Measurements from ENCODE around the gene VPS4A. TPM values are rescaled to one million over a fixed set of nuclear protein-coding genes. Genes with fewer than 3 reads are reported as not detected.

The VPS4A gene
- total and polyA plus RNA-seq, 7 experiments from 2014 or later: 29.7 to 53.7 (median 44.4) TPM

DNA sequence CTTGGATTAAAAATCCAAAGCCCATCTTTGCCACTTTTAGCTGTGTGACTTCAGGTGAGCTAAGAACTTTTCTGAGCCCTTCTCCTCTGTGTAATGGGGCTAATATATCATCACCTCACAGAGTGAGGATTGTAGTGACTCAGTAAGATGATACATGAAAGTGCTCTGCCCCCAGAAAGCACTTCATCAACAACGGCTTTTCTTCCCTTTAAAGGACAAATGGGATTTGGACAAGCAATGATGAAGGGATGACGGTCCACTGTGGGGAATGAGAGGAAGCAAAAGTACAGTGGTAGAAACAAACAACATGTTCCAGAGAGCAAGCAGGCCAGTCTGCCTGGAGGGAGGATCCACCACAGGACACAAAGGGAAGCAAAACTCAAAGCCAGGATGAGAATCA lies 54.8 kb downstream of the VPS4A start:
- DNase-seq (no peak), ATAC-seq (no peak)
- Histone ChIP-seq H3K27me3 (ENCODE audit: control insufficient read depth in 2 of 2, insufficient read depth in 2 of 2, low read length in 2 of 2) (no peaks in the 10 kb centered on the region), H3K27ac (ENCODE audit: low read depth, low read length) (no peak overlapping the region), H3K4me1 (ENCODE audit: control insufficient read depth in 2 of 2, insufficient read depth in 2 of 2, low read length in 2 of 2) (no peaks in the 10 kb centered on the region), H3K36me3 (ENCODE audit: control insufficient read depth in 2 of 3, insufficient read depth in 3 of 3, low read length in 3 of 3) (peaks cover 8 to 77% (median 20%) of the 10 kb centered on the region in 3 experiments), H3K9me3 (ENCODE audit: control insufficient read depth in 2 of 3, low read length in 3 of 3) (no peaks in the 10 kb centered on the region), H3K4me3 (ENCODE audit: low read length) (no peak overlapping the region)
- ChIA-PET CTCF (no interaction called here), POLR2A (interaction anchor here (1.1 kb wide), 1 partner anchor 15 kb away, joined by 3 read pairs; no protein-coding TSS in a partner anchor)
- peaks cover 6 to 29% (median 16%) of the 10 kb centered on the region in 7 donors for H3K4me1 Mint-ChIP-seq
- no peaks in the 10 kb centered on the region for H3K27me3 Mint-ChIP-seq
- intact Hi-C loops (cut with micrococcal nuclease): no loop called here
- H3K9me3 Mint-ChIP-seq: no peaks in the 10 kb centered on the region
- peaks cover 29 to 64% (median 34%) of the 10 kb centered on the region in 5 donors for H3K36me3 Mint-ChIP-seq
- H3K27ac Mint-ChIP-seq: peak overlapping the region in 4 of 9 donors; percentile 6 to 75 (median 36)
- no peak overlapping the region for H3K4me3 Mint-ChIP-seq

DNA sequence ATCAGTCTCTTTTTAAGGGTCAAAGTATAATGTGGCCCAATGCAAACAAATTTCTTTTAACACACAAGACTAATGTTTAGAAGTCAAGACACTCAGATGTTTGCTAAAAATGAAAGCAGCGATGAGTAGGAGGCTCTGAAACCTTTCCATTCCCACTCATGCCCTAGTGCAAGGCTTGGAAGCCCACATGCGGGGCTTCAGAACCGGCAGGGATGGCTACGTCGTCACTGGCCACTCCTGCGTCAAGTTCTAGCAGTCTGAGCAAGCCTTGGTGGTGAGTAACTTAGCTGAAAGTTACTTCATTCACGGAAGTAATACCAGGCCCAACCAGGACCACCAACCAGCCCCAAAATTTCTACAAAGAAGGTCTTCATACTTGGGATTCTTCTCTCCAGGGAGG lies 55.3 kb downstream of the VPS4A start:
- no peak overlapping the region for H3K27ac ChIP-seq (ENCODE audit: low read depth, low read length)
- Mint-ChIP-seq H3K4me1 (peaks cover 7 to 29% (median 17%) of the 10 kb centered on the region in 7 donors), H3K36me3 (peaks cover 29 to 64% (median 35%) of the 10 kb centered on the region in 5 donors), H3K27me3 (no peaks in the 10 kb centered on the region), H3K4me3 (no peak overlapping the region), H3K9me3 (no peaks in the 10 kb centered on the region), H3K27ac (peak overlapping the region in 1 of 9 donors; percentile 76)
- intact Hi-C loops (cut with micrococcal nuclease): no loop called here
- CTCF ChIA-PET: no interaction called here
- DNase-seq: no peak
- no peaks in the 10 kb centered on the region for H3K27me3 ChIP-seq (ENCODE audit: control insufficient read depth in 2 of 2, insufficient read depth in 2 of 2, low read length in 2 of 2)
- H3K9me3 ChIP-seq (ENCODE audit: control insufficient read depth in 2 of 3, low read length in 3 of 3): no peaks in the 10 kb centered on the region
- H3K4me1 ChIP-seq (ENCODE audit: control insufficient read depth in 2 of 2, insufficient read depth in 2 of 2, low read length in 2 of 2): no peaks in the 10 kb centered on the region
- peaks cover 8 to 74% (median 20%) of the 10 kb centered on the region in 3 experiments for H3K36me3 ChIP-seq (ENCODE audit: control insufficient read depth in 2 of 3, insufficient read depth in 3 of 3, low read length in 3 of 3)
- H3K4me3 ChIP-seq (ENCODE audit: low read length): no peak overlapping the region
- POLR2A ChIA-PET: interaction anchor here (1.1 kb wide), 1 partner anchor 14 kb away, joined by 3 read pairs; no protein-coding TSS in a partner anchor
- no peak for ATAC-seq

DNA sequence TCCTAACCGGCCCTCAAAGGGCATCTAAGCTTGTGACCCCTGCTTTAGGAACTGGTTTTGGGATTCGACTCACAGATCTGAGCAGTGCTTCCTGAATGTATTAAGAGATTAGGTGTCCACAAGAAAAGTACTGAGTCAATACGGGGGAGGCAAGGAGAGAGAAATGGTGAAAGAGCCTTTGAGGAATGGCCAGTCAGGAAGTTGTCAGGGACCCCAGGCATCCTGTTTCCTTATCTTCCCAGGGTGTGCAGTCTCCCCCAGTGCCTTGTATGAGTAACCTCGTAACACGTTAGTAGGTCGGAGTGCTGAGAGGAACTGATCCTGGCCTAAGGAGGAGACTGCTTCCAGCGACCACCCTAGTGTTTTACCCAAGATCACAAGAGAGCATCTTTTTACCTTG lies 56.8 kb downstream of the VPS4A start:
- Mint-ChIP-seq H3K27ac (peak overlapping the region in 2 of 9 donors; percentile 38 to 55), H3K36me3 (peaks cover 28 to 64% (median 34%) of the 10 kb centered on the region in 5 donors), H3K27me3 (no peaks in the 10 kb centered on the region), H3K4me1 (peaks cover 3 to 25% (median 16%) of the 10 kb centered on the region in 7 donors), H3K4me3 (no peak overlapping the region), H3K9me3 (no peaks in the 10 kb centered on the region)
- CTCF ChIA-PET: no interaction called here
- Histone ChIP-seq H3K4me3 (ENCODE audit: low read length) (no peak overlapping the region), H3K27ac (ENCODE audit: low read depth, low read length) (no peak overlapping the region), H3K36me3 (ENCODE audit: control insufficient read depth in 2 of 3, insufficient read depth in 3 of 3, low read length in 3 of 3) (peaks cover 8 to 82% (median 20%) of the 10 kb centered on the region in 3 experiments), H3K9me3 (ENCODE audit: control insufficient read depth in 2 of 3, low read length in 3 of 3) (no peaks in the 10 kb centered on the region), H3K4me1 (ENCODE audit: control insufficient read depth in 2 of 2, insufficient read depth in 2 of 2, low read length in 2 of 2) (no peaks in the 10 kb centered on the region), H3K27me3 (ENCODE audit: control insufficient read depth in 2 of 2, insufficient read depth in 2 of 2, low read length in 2 of 2) (no peaks in the 10 kb centered on the region)
- DNase-seq: no peak
- POLR2A ChIA-PET: no interaction called here
- ATAC-seq: no peak
- intact Hi-C loops (cut with micrococcal nuclease): no loop called here

DNA sequence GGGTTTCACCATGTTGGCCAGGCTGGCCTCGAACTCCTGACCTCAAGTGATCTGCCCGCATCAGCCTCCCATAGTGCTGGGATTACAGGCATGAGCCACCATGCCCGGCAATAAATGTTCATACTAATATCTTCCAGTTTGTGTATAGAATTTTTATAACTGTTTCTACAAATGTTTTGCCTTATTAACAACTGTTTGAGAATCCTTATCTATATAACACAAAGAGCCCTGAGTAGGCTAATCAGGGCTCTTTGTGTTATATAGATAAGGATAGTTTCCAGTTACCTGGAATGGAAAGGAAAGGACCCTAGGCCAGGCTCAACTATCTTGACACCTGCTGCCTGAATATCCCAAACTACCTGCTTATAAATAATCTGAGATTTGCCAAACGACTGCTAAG lies 57.7 kb downstream of the VPS4A start:
- no peak overlapping the region for H3K27ac ChIP-seq (ENCODE audit: low read depth, low read length)
- H3K4me3 Mint-ChIP-seq: no peak overlapping the region
- peaks cover 29 to 62% (median 35%) of the 10 kb centered on the region in 5 donors for H3K36me3 Mint-ChIP-seq
- H3K4me1 ChIP-seq (ENCODE audit: control insufficient read depth in 2 of 2, insufficient read depth in 2 of 2, low read length in 2 of 2): no peaks in the 10 kb centered on the region
- peaks cover 8 to 75% (median 20%) of the 10 kb centered on the region in 3 experiments for H3K36me3 ChIP-seq (ENCODE audit: control insufficient read depth in 2 of 3, insufficient read depth in 3 of 3, low read length in 3 of 3)
- ChIA-PET POLR2A (interaction anchor here (0.7 kb wide), 1 partner anchor 13 kb away, joined by 3 read pairs; no protein-coding TSS in a partner anchor), CTCF (no interaction called here)
- DNase-seq: no peak
- H3K4me1 Mint-ChIP-seq: peaks cover 3 to 29% (median 22%) of the 10 kb centered on the region in 7 donors
- H3K9me3 ChIP-seq (ENCODE audit: control insufficient read depth in 2 of 3, low read length in 3 of 3): no peaks in the 10 kb centered on the region
- ATAC-seq: no peak
- no peaks in the 10 kb centered on the region for H3K27me3 Mint-ChIP-seq
- intact Hi-C loops (cut with micrococcal nuclease): no loop called here
- peak overlapping the region in 1 of 9 donors; percentile 82 for H3K27ac Mint-ChIP-seq
- H3K4me3 ChIP-seq (ENCODE audit: low read length): no peak overlapping the region
- H3K27me3 ChIP-seq (ENCODE audit: control insufficient read depth in 2 of 2, insufficient read depth in 2 of 2, low read length in 2 of 2): no peaks in the 10 kb centered on the region
- H3K9me3 Mint-ChIP-seq: no peaks in the 10 kb centered on the region

DNA sequence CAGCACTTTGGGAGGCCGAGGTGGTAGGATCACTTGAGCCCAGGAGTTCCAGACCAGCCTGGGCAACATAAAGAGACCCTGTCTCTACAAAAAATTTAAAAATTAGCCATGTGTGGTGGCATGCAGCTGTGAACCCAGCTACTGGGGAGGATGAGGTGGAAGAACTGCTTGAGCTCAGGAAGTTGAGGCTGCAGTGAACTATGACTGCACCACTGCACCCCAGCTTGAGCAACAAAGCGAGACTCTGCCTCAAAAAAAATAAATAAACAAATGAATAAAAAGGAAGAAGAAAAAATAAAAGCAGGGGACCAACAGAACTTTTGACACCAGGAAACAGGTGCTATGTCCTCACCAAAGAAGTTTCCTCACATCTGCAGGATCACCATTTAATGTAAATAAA lies 60.4 kb downstream of the VPS4A start:
- Mint-ChIP-seq H3K36me3 (peaks cover 18 to 54% (median 30%) of the 10 kb centered on the region in 5 donors), H3K27ac (peak overlapping the region in 2 of 9 donors; percentile 16 to 58), H3K4me1 (peaks cover 3 to 23% (median 15%) of the 10 kb centered on the region in 7 donors), H3K9me3 (no peaks in the 10 kb centered on the region), H3K27me3 (no peaks in the 10 kb centered on the region), H3K4me3 (peak overlapping the region in 1 of 10 donors; percentile 59)
- ChIA-PET CTCF (no interaction called here), POLR2A (no interaction called here)
- peaks cover 0 to 50% (median 11%) of the 10 kb centered on the region in 3 experiments for H3K36me3 ChIP-seq (ENCODE audit: control insufficient read depth in 2 of 3, insufficient read depth in 3 of 3, low read length in 3 of 3)
- intact Hi-C loops (cut with micrococcal nuclease): no loop called here
- H3K4me1 ChIP-seq (ENCODE audit: control insufficient read depth in 2 of 2, insufficient read depth in 2 of 2, low read length in 2 of 2): no peaks in the 10 kb centered on the region
- no peaks in the 10 kb centered on the region for H3K9me3 ChIP-seq (ENCODE audit: control insufficient read depth in 2 of 3, low read length in 3 of 3)
- H3K27me3 ChIP-seq (ENCODE audit: control insufficient read depth in 2 of 2, insufficient read depth in 2 of 2, low read length in 2 of 2): no peaks in the 10 kb centered on the region
- H3K4me3 ChIP-seq (ENCODE audit: low read length): no peak overlapping the region
- ATAC-seq (no peak), DNase-seq (no peak)
- H3K27ac ChIP-seq (ENCODE audit: low read depth, low read length): no peak overlapping the region

DNA sequence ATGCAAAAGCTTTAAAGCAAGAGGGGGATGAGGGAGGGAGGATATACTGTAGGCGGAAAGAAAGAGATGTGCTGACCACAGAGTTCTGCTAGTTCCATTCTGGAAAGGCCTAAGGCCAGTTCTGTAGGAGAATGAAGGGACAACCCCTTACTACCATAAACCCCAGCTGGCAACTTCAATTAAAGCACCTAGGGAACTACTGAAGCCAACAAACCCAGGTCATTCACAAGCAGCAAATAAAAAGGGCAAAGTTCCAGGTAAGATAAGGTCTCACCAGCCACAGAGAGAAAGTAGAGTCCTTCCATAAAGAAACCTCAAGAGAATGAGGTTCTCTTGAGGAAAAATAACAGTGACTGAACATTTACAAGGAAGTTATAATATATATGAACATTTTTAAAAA lies 61.9 kb downstream of the VPS4A start:
- ATAC-seq: no peak
- intact Hi-C loops (cut with micrococcal nuclease): no loop called here
- peaks cover 6 to 26% (median 22%) of the 10 kb centered on the region in 7 donors for H3K4me1 Mint-ChIP-seq
- no peak overlapping the region for H3K27ac ChIP-seq (ENCODE audit: low read depth, low read length)
- no peaks in the 10 kb centered on the region for H3K4me1 ChIP-seq (ENCODE audit: control insufficient read depth in 2 of 2, insufficient read depth in 2 of 2, low read length in 2 of 2)
- H3K36me3 ChIP-seq (ENCODE audit: control insufficient read depth in 2 of 3, insufficient read depth in 3 of 3, low read length in 3 of 3): peaks cover 0 to 37% (median 7%) of the 10 kb centered on the region in 3 experiments
- H3K4me3 Mint-ChIP-seq: no peak overlapping the region
- POLR2A ChIA-PET: no interaction called here
- no peaks in the 10 kb centered on the region for H3K9me3 Mint-ChIP-seq
- H3K36me3 Mint-ChIP-seq: peaks cover 12 to 50% (median 30%) of the 10 kb centered on the region in 5 donors
- no peak for DNase-seq
- H3K9me3 ChIP-seq (ENCODE audit: control insufficient read depth in 2 of 3, low read length in 3 of 3): no peaks in the 10 kb centered on the region
- no peaks in the 10 kb centered on the region for H3K27me3 Mint-ChIP-seq
- no peaks in the 10 kb centered on the region for H3K27me3 ChIP-seq (ENCODE audit: control insufficient read depth in 2 of 2, insufficient read depth in 2 of 2, low read length in 2 of 2)
- CTCF ChIA-PET: no interaction called here
- H3K27ac Mint-ChIP-seq: no peak overlapping the region
- H3K4me3 ChIP-seq (ENCODE audit: low read length): no peak overlapping the region
